Activated CD4-positive, alpha-beta T cell treated with anti-CD3 and anti-CD28 coated beads for 24 hours (primary cell): ENCODE measurements around the gene USP54.
"Not testable (repeated sequence)": the region's sequence is repeated elsewhere in the genome, so short reads cannot be mapped to it uniquely, and the experiment has no call there.

Experiments used
- DNase-seq, 2 donors: peaks; one replicate each; pipeline ENCODE4 v3.0.0-alpha.2; 2020; ENCODE audit warnings: low read depth in 2 of 2

Gene USP54

GRCh38 chr10:73586583-73586984 is 4.6 kb downstream of the USP54 start:
- no peak for DNase-seq

GRCh38 chr10:73585327-73585726 is 5.8 kb downstream of the USP54 start:
- no peak for DNase-seq

DNA sequence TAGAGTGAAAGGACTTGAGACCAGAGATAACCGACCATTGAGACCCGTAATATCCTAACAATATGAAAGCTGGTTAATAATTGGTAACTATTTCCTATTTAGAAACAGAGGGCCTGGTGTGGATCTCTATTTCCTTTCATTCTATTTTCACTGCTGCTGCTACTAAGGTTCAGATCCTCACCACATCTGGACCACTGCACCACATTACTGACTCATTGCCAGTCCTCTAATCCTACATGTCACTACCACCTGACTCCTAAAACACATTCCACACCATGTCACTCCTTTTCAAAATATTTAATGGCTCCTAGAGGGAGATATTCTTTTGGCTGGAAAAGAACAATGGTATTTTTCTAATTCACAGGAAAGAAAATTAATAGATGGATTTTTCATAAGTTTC is 6.4 kb downstream of the USP54 start:
- DNase-seq = no peak

GRCh38 chr10:73581918-73582317 is 9.2 kb downstream of the USP54 start:
- no peak for DNase-seq

GRCh38 chr10:73578927-73579326 is 12.2 kb downstream of the USP54 start:
- not testable (repeated sequence) for DNase-seq

- DNase-seq = no peak
These were observed 13.4 kb downstream of the USP54 start for GRCh38 chr10:73577788-73578187.

GRCh38 chr10:73576890-73577591 is 14.1 kb downstream of the USP54 start:
- no peak for DNase-seq

DNA sequence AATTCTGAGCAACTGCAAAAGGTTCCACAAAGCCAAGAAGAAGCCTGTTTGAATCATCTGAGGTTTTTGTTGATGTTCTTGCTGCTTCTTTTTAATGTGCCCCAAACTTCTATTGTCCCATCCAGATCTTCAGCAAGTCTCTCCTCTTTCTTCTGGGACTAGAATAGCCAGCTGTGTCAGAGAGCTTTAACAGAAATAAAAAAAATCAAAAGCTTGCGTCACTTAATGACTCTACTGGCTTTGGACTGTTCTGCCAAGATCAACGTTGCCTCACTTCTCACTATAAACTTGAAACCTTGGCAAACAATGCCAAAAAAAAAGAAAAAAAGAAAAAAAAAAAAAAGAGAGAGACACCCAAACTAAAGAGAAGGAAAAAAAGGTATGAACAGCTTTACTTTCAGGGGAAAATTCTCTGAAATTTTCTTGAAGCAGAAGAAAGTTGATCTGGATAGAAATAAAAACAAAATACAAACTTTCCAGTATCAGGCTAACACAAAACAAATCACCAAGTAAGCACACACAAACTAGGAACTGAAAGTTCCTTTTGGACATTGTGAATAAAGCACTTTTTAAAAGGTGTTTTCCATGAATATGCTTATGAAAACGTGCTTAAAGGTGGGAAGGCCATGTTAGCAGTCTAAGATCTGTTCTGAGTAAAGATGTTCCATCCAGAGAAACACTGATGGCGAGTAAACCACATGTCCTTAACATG is 14.8 kb downstream of the USP54 start:
- DNase-seq = no peak

- DNase-seq = not testable (repeated sequence)
These were observed 24.1 kb downstream of the USP54 start for GRCh38 chr10:73567025-73567424.

DNA sequence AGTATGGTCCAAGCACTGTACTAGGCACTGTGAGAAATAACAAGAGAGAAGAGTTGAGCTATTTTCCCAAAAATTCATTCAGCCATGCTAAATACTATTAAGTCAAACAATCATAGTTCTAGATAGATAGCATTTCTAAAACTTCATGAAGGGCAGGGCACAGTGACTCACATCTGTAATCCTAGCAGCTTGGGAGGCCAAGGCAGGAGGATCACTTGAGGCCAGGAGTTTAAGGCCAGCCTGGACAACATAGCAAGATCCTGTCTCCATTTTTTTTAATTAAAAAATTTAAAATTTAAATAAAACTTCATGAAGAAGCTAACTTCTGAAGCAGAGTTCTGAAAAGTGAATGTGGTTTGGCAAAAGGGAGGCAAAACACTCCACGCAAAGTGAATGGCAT is 29.9 kb downstream of the USP54 start:
- no peak for DNase-seq

DNA sequence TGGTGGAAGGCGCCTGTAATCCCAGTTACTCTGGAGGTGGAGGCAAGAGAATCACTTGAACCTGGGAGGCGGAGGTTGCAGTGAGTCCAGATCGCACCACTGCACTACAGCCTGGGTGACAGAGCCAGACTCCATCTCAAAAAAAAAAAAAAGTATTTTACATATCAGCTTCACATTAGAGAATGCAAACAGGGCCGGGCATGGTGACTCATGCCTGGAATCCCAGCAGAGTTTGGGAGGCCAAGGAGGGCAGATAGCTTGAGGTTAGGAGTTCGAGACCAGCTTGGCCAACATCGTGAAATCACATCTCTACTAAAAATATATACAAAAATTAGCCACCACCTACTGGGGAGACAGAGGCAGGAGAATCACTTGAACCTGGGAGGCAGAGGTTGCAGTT is 31.6 kb downstream of the USP54 start:
- no peak for DNase-seq

DNA sequence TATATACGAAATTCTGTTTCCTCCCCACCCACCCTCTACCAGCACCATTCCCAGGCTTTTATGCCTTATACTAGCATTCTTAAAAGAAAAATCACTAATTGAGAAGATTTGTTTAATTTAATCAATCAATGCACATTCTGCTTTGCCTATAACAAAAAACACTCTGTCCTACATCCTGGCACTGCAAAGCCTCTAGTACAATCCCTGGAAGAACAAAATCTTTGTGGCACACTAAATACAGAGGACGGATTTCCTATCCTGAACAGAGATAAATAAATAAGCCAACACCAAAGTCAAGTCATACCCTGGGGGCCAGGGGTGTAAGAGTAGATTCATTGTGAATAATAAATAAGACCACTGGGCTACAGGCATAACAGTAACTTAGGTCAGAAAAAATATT is 34.3 kb downstream of the USP54 start:
- DNase-seq = no peak

GRCh38 chr10:73554721-73555120 is 36.4 kb downstream of the USP54 start:
- no peak for DNase-seq

DNA sequence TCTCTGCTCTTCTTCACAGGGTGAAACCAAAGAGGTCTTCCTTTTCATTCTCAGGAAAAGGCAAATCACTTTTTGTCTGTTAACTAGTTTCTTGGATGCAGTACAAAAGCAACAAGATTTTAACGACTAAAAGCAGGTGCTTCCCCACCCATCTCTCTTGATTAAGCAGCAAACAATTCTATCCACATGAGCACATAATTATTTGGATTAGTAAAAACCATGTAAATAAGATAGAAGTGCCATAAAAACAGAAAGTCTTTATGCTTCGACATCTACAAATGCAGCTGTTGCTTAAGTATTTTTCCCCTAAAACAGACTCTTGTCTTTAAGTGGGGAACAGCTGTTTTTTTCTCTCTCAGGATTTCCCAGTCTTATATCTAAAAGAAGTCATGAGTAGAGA is 37.4 kb downstream of the USP54 start:
- DNase-seq = no peak

DNA sequence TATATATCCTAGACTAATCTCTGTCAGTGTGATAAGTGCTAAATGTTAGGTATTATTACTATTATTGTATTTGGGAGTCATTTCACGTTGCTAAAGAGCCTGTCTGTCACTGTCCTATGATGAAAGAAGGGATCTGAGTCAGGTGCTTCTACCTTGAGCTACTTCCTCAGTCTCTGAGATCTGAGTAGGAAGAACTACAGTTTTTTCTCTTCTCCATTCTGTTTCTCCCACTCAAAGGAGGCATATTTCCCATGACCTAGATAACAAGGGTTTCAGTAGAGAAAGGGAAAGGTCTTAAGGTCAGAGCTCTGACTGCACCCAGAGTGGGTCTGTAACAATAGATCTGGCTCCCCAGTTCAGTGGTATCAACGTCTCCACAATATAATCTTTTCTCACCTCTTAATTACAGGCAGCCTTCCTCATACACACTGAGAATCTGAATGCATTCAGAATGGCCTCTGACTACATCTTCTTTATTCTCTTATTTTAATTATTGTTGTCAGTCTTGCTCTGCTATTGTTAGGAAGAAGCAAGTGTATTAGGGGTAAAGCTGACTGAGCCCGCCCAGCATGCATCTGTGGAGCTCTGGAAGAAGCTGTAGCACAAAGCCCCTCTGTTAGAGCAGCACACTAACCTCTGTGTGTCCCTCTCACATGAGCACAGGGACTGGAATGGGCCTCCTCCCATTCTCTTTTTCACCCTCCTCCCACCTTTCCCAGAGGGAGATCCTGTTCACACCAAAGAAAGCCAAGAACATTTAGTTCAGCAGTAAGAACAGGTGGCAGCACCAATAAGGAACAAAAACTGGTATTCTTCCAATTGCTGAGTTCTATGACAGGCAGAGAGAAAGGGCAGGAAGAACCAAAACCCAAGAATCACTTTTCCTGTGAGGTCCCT is 38.1 kb downstream of the USP54 start:
- no peak for DNase-seq

DNA sequence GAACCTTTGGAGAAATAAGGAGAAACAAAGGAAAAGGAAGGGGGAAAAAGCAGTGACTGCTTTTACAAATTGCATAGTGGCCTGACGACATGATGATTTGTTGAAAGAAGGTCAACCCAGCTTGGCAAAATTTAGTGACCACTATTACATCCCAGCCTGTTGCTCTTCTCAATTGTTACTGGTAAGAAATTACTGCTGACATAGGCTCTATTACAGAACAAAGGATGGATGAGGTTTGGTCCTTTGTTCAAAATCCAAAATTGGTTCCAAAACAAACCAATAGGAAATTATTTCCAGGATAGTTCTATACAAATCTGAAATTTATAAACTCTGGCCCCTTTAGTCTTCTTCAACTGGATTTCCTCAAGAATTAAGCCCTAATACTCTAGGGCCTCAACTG is 39.6 kb downstream of the USP54 start:
- DNase-seq = no peak

GRCh38 chr10:73545357-73545756 is 45.8 kb downstream of the USP54 start:
- DNase-seq = no peak

GRCh38 chr10:73537709-73538108 is 53.4 kb downstream of the USP54 start:
- DNase-seq = no peak

DNA sequence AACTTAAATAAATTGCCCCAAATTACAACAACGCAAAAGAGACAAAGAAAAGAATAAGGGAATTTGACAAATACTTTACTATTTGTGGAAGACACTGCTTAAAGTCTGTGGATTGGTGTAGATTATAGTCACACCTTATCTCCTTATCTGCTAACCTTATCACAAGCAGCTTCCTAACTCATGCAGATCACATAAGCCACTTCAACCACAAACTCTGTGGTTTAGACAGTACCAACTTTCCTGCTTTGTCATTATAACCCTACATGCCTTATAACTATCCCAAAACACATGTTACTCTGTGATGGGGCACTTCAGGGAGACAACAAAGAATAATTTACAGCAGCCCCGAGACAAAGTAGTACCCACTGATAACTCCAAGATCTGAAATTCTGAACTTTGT is 53.9 kb downstream of the USP54 start:
- DNase-seq = no peak

- DNase-seq = no peak
These were observed 56.3 kb downstream of the USP54 start for GRCh38 chr10:73534857-73535256.

DNA sequence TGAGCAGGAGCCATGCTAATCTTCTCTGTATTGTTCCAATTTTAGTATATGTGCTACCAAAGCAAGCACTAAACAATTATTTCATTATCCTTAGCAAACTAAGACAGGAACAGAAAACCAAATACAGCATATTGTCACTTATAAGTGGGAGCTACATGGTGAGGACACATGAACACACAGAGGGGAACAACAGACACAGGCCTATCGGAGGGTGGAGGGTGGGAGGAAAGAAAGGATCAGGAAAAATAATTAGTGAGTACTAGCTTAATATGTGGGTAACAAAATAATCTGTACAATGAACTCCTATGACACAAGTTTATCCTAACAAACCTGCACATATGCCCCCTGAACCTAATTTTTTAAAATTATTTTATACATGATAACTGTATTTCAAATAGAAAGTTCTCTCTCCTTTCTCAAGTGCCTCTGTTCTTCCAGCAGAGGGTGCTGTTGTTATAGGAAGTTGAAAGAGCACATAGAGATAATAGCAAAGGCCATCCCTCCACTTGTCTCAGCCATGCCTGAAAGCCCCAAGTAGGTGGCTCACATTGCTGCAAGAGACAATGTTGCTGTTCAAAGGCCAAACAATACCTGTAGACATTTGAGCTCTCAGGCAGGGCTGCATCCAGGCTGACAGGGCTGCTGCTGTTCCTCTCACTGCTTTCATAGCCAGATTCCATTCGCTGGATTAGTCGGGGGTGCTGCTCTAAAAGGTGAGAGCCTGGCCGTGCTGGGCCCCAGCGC is 61.9 kb downstream of the USP54 start:
- DNase-seq = peak; percentile 4 to 26

DNA sequence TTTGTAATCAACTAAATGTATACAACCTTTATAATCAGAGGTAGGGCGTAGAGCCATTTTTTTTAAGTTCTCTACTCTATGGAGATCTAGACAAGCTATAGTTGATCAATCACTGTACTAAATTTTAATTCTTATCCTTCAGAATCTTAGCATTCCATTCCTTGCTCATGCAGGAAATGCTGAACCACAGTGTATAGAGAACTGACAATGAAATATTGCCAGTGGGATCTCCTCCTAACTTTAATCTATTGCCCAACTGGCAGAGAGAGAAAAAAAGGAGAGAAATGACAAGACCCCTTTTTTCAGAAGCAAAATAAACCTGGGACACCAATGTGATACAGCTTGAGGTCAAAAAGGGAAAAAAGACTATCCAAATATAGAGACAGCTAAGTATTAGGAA is 68.9 kb downstream of the USP54 start:
- DNase-seq = no peak
